ENCODE data around the gene UTP25. TPM values are rescaled to one million over a fixed set of nuclear protein-coding genes. Genes with fewer than 3 reads are reported as not detected.

Gene UTP25
- total and polyA plus RNA-seq, 8 donors: 1.1 to 10.6 (median 2.2) TPM

- Histone ChIP-seq H3K27ac (no peak overlapping the region), H3K4me3 (peak overlapping the region; percentile 50 to 68 (median 60)), H3K4me1 (peaks cover 35 to 53% (median 45%) of the 10 kb centered on the region in 4 donors), H3K27me3 (no peaks in the 10 kb centered on the region), H3K9me3 (no peaks in the 10 kb centered on the region), H3K36me3 (peaks cover 0 to 17% (median 10%) of the 10 kb centered on the region in 4 donors)
- 57 to 68% (median 61%) methylated on average over 4 to 6 of the region's 6 CpGs for WGBS, 5 donors
- no peak for TF ChIP-seq POLR2A (IDR thresholded peaks at IDR 0.05)
- no peak for TF ChIP-seq POLR2AphosphoS5 (IDR thresholded peaks at IDR 0.05)
- intact Hi-C loops (cut with DNase I; ENCODE audit: low total_unique reads): no loop called here
- DNase-seq: no peak
Measured at GRCh38 chr1:209783386-209783785, 44.4 kb upstream of the UTP25 start.

GRCh38 chr1:209784265-209785169 lies 43.3 kb upstream of the UTP25 start, which contains the start of gene C1orf74:
Gene C1orf74, minus strand, starts transcription at chr1:209784559. Its CDS starts 925 bp downstream, at chr1:209783634.
- 2 to 5% (median 3%) methylated on average over 38 to 48 of the region's 48 CpGs for WGBS, 5 donors
- peaks cover 0 to 23% (median 14%) of the 10 kb centered on the region in 4 donors for H3K36me3 ChIP-seq
- DNase-seq: peak; percentile 99
- intact Hi-C loops (cut with DNase I; ENCODE audit: low total_unique reads): no loop called here
- no peaks in the 10 kb centered on the region for H3K9me3 ChIP-seq
- peak within 1 kb of the TSS; percentile 82 to 93 (median 89) for H3K27ac ChIP-seq
- H3K4me3 ChIP-seq: peak within 1 kb of the TSS; percentile 50 to 68 (median 60)
- no peak for TF ChIP-seq EP300 (IDR thresholded peaks at IDR 0.05)
- peak; percentile 80 to 99 (median 93) for TF ChIP-seq POLR2AphosphoS5 (IDR thresholded peaks at IDR 0.05)
- TF ChIP-seq POLR2A (IDR thresholded peaks at IDR 0.05): peak in 2 of 4 donors; percentile 24 to 32
- peak in 1 of 7 experiments; percentile 11 for TF ChIP-seq CTCF (IDR thresholded peaks at IDR 0.05)
- no peaks in the 10 kb centered on the region for H3K27me3 ChIP-seq
- H3K4me1 ChIP-seq: peaks cover 35 to 56% (median 49%) of the 10 kb centered on the region in 4 donors

- Histone ChIP-seq H3K4me1 (peaks cover 35 to 58% (median 54%) of the 10 kb centered on the region in 4 donors), H3K9me3 (no peaks in the 10 kb centered on the region), H3K4me3 (no peak overlapping the region), H3K27me3 (no peaks in the 10 kb centered on the region), H3K36me3 (peaks cover 0 to 33% (median 18%) of the 10 kb centered on the region in 4 donors), H3K27ac (peak overlapping the region in 4 of 5 donors; percentile 82 to 93 (median 88))
- DNase-seq: no peak
- 57 to 94% (median 79%) methylated on average over 4 of the region's 4 CpGs for WGBS, 5 donors
- intact Hi-C loops (cut with DNase I; ENCODE audit: low total_unique reads): no loop called here
- TF ChIP-seq POLR2A (IDR thresholded peaks at IDR 0.05) (no peak), CTCF (IDR thresholded peaks at IDR 0.05) (no peak)
Measured at GRCh38 chr1:209785592-209785991, 42.2 kb upstream of the UTP25 start.

- DNase-seq: no peak
- Histone ChIP-seq H3K4me3 (no peak overlapping the region), H3K27ac (peak overlapping the region in 4 of 5 donors; percentile 69 to 93 (median 81)), H3K36me3 (peaks cover 0 to 32% (median 21%) of the 10 kb centered on the region in 4 donors), H3K4me1 (peaks cover 35 to 61% (median 58%) of the 10 kb centered on the region in 4 donors), H3K27me3 (no peaks in the 10 kb centered on the region), H3K9me3 (no peaks in the 10 kb centered on the region)
- WGBS, 5 donors: 37 to 60% (median 53%) methylated on average over 4 of the region's 4 CpGs
- intact Hi-C loops (cut with DNase I; ENCODE audit: low total_unique reads): no loop called here
- TF ChIP-seq POLR2AphosphoS5 (IDR thresholded peaks at IDR 0.05) (no peak), EP300 (IDR thresholded peaks at IDR 0.05) (no peak), CTCF (IDR thresholded peaks at IDR 0.05) (no peak), POLR2A (IDR thresholded peaks at IDR 0.05) (no peak)
Measured at GRCh38 chr1:209786146-209786545, 41.6 kb upstream of the UTP25 start.

Data from stomach (tissue), 9 donors.